Measurements from ENCODE around the gene PSME1. TPM values are rescaled to one million over a fixed set of nuclear protein-coding genes. Genes with fewer than 3 reads are reported as not detected.

Gene PSME1
- total and polyA plus RNA-seq, 2 experiments from 2014 or later, result 61.1 to 215 TPM

GRCh38 chr14:24113379-24113800 lies 22.6 kb upstream of the PSME1 start:
- Mint-ChIP-seq H3K27ac (peak overlapping the region; percentile 99), H3K4me3 (peak overlapping the region; percentile 93), H3K9me3 (peaks cover 3% of the 10 kb centered on the region; the same call in 1 of the 3 replicates), H3K27me3 (ENCODE audit: insufficient read depth, low read depth, poor library complexity) (peaks cover 23% of the 10 kb centered on the region), H3K4me1 (peaks cover 16% of the 10 kb centered on the region), H3K36me3 (ENCODE audit: low read depth) (peaks cover 14% of the 10 kb centered on the region)
- Histone ChIP-seq H3K27ac (ENCODE audit: low read depth) (peak overlapping the region; percentile 94; the same call in 1 of the 2 replicates), H3K79me2 (replicated peaks; ENCODE audit: insufficient read depth) (peaks cover 11% of the 10 kb centered on the region), H2AFZ (peak overlapping the region; percentile 95), H3K4me3 (peak overlapping the region; percentile 77), H3K9me2 (ENCODE audit: insufficient read depth) (no peaks in the 10 kb centered on the region), H3F3A (replicated peaks; ENCODE audit: low read depth) (peaks cover 6% of the 10 kb centered on the region; the same call in 1 of the 2 replicates), H3K4me2 (peak overlapping the region; percentile 96), H4K20me1 (replicated peaks; ENCODE audit: insufficient read depth) (no peaks in the 10 kb centered on the region; the same call in none of the 2 replicates), H3K27me3 (ENCODE audit: insufficient read depth) (no peaks in the 10 kb centered on the region), H3K36me3 (ENCODE audit: insufficient read depth) (peaks cover 4% of the 10 kb centered on the region; the same call in 1 of the 2 replicates), H3K4me1 (ENCODE audit: insufficient read depth) (peaks cover 6% of the 10 kb centered on the region)
- no peak for TF ChIP-seq CTCF (conservative IDR thresholded peaks at IDR 0.05; ENCODE audit: low read depth in 2 of 2)
- TF ChIP-seq EZH2 (IDR thresholded peaks at IDR 0.05; ENCODE audit: low read depth, unreplicated experiment), result no peak
- no peak for TF ChIP-seq NANOG (IDR thresholded peaks at IDR 0.05; ENCODE audit: borderline replicate concordance)
- no peak for TF ChIP-seq REST (IDR thresholded peaks at IDR 0.05; ENCODE audit: unreplicated experiment)
- no peak for TF ChIP-seq ZNF114 (CRISPR knock-in tag; IDR thresholded peaks at IDR 0.05)
- no peak for TF ChIP-seq POLR2AphosphoS5 (IDR thresholded peaks at IDR 0.05; ENCODE audit: low read depth)
- TF ChIP-seq ZNF462 (CRISPR knock-in tag; IDR thresholded peaks at IDR 0.05), result no peak
- TF ChIP-seq EZH2phosphoT487 (IDR thresholded peaks at IDR 0.05; ENCODE audit: unreplicated experiment), result no peak
- TF ChIP-seq JUNB (IDR thresholded peaks at IDR 0.05; ENCODE audit: unreplicated experiment), result no peak
- no peak for DNase-seq (ENCODE audit: low spot score)
- no peak for ATAC-seq
